Stomach (tissue), 9 donors: ENCODE measurements around the gene MT1A. TPM values are rescaled to one million over a fixed set of nuclear protein-coding genes. Genes with fewer than 3 reads are reported as not detected.

Source experiments
- DNase-seq, 2 donors: peaks; one replicate each; pipeline versions ENCODE4 v3.0.0 to v3.0.0-alpha.2; 2013 to 2019
- H3K27ac ChIP-seq, 5 donors: fragments of 200-600 bp in 4 of 5; sonication (generic) in 4 of 5; one replicate each; pipeline ENCODE4 v1.5.1; 2013 to 2019; ENCODE audit warnings: mild to moderate bottlenecking in 1 of 5, moderate library complexity in 1 of 5
- H3K27me3 ChIP-seq, 3 donors: fragments of 200-600 bp; sonication (generic); one replicate each; pipeline ENCODE4 v1.5.1; 2017 to 2019; ENCODE audit warnings: mixed run types in 1 of 3
- H3K36me3 ChIP-seq, 4 donors: fragments of 200-600 bp; sonication (generic); 1 replicate in 3 of 4; 2 replicates in 1 of 4; pipeline ENCODE4 v1.5.1; 2016 to 2019
- H3K4me1 ChIP-seq, 4 donors: fragments of 200-600 bp; sonication (generic); one replicate each; pipeline ENCODE4 v1.5.1; 2016 to 2019
- H3K4me3 ChIP-seq, 4 donors: fragments of 200-600 bp; sonication (generic) in 3 of 4; one replicate each; pipeline ENCODE4 v1.5.1; 2016 to 2019; ENCODE audit warnings: mild to moderate bottlenecking in 1 of 4
- H3K9me3 ChIP-seq, 4 donors: fragments of 200-600 bp; sonication (generic); one replicate each; pipeline ENCODE4 v1.5.1; 2016 to 2019
- EP300 ChIP-seq: sonication (generic); formaldehyde crosslinking; IDR thresholded peaks from one replicate; pipeline ENCODE4 v1.6.1; 2017; ENCODE audit warnings: antibody characterized with exemption
- POLR2A ChIP-seq, 4 donors: fragments of 450-650 bp; IDR thresholded peaks; one replicate each; pipeline ENCODE4 v1.6.1; 2016; ENCODE audit warnings: antibody characterized with exemption in 4 of 4, control low read depth in 2 of 4, mild to moderate bottlenecking in 1 of 4, moderate library complexity in 1 of 4
- POLR2AphosphoS5 ChIP-seq, 3 donors: sonication (generic); formaldehyde crosslinking; IDR thresholded peaks; one replicate each; pipeline ENCODE4 v1.6.1; 2016; ENCODE audit warnings: antibody characterized with exemption in 3 of 3
- WGBS, 5 donors: extraction: QIAGEN DNeasy Blood & Tissue Kit in 3 of 5; methylation state at CpG; one replicate each; pipeline versions ENCODE4 v1.1.5 to v1.1.7; 2013 to 2018; 5-methylcytosine and 5-hydroxymethylcytosine counted together
- intact Hi-C: fragments of 100-400 bp; cut with DNase I; formaldehyde crosslinking; loops from one replicate; pipeline ENCODE4 v1.15.1; 2023; ENCODE audit warnings: low total_unique reads
- polyA plus RNA-seq, 3 donors: library from polyadenylated mRNA; stranded (reverse); fragments of 200-250 nt; gene quantifications; one replicate each; pipeline ENCODE4 v1.2.3, GENCODE V29; 2013
- total RNA-seq, 5 donors: library from RNA; depleted of rRNA; stranded (reverse); fragments of >200 nt; gene quantifications; one replicate each; pipeline versions ENCODE4 v1.1.0 to v1.2.3, GENCODE V29; 2014 to 2016
- TF ChIP-seq, protein P1 (sequence below), 7 experiments: fragments of 450-650 bp in 4 of 7; fragments of 200-600 bp in 3 of 7; sonication (generic) in 3 of 7; IDR thresholded peaks; one replicate each; pipeline ENCODE4 v1.5.1; 2016 to 2019; ENCODE audit warnings: antibody characterized with exemption in 7 of 7, control low read depth in 2 of 7, mild to moderate bottlenecking in 1 of 7
- donor health status: healthy with polysubstance abuse.
- donor health status: Bipolar disorder and iron deficiency.
- donor health status: healthy.

Gene MT1A
- total and polyA plus RNA-seq, 8 donors: 3.3 to 185 (median 56.7) TPM; not detected in 1

- TF ChIP-seq EP300 (no peak), POLR2A (IDR thresholded peaks at IDR 0.05) (no peak), POLR2AphosphoS5 (IDR thresholded peaks at IDR 0.05) (no peak)
- TF ChIP-seq, protein P1, sequence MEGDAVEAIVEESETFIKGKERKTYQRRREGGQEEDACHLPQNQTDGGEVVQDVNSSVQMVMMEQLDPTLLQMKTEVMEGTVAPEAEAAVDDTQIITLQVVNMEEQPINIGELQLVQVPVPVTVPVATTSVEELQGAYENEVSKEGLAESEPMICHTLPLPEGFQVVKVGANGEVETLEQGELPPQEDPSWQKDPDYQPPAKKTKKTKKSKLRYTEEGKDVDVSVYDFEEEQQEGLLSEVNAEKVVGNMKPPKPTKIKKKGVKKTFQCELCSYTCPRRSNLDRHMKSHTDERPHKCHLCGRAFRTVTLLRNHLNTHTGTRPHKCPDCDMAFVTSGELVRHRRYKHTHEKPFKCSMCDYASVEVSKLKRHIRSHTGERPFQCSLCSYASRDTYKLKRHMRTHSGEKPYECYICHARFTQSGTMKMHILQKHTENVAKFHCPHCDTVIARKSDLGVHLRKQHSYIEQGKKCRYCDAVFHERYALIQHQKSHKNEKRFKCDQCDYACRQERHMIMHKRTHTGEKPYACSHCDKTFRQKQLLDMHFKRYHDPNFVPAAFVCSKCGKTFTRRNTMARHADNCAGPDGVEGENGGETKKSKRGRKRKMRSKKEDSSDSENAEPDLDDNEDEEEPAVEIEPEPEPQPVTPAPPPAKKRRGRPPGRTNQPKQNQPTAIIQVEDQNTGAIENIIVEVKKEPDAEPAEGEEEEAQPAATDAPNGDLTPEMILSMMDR (IDR thresholded peaks at IDR 0.05): no peak
- peaks cover 4 to 51% (median 25%) of the 10 kb centered on the region in 3 donors for H3K27me3 ChIP-seq
- no peaks in the 10 kb centered on the region for H3K36me3 ChIP-seq
- no peak overlapping the region for H3K27ac ChIP-seq
- intact Hi-C loops: no loop called here
- peak in 1 of 2 donors; percentile 35 for DNase-seq
- WGBS, 5 donors: 44 to 57% (median 56%) methylated on average over 4 of the region's 4 CpGs
- H3K4me1 ChIP-seq: peaks cover 6 to 12% (median 12%) of the 10 kb centered on the region in 4 donors
- H3K4me3 ChIP-seq: no peak overlapping the region
- no peaks in the 10 kb centered on the region for H3K9me3 ChIP-seq
These were observed 46.9 kb upstream of the MT1A start for GRCh38 chr16:56591377-56592060.

DNA sequence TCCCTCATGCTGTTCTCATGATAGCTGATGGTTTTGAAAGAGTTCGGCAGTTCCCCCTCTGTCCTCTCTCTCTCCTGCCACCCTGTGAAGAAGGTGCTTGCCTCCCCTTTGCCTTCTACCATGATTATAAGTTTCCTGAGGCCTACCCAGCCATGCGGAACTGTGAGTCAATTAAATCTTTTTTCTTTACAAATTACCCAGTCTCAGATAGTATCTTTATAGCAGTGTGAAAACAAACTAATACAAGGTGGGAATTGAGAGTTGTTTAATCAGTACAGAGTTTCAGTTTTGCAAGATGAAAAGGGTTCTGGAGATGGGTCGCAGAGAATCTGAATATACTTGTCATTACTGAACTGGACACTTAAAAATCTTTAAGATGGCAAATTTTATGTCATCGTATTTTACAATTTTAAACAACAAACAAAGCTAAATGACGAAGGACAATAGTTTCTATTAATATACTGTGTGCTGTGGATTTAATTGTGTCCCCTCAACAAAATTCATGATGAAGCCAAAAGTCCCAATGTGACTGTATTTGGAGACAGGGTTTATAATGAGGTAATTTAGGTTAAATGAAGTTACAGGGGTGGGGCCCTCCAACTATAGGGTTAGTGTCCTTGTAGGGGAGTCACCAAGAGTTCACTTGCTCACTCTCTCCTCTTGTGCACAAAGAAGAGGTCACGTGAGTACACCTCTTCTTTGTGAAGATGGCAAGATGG lies 44.7 kb upstream of the MT1A start:
- no peaks in the 10 kb centered on the region for H3K36me3 ChIP-seq
- 72 to 92% (median 91%) methylated on average over 6 of the region's 6 CpGs for WGBS, 5 donors
- intact Hi-C loops: no loop called here
- H3K27me3 ChIP-seq: peaks cover 4 to 30% (median 20%) of the 10 kb centered on the region in 3 donors
- H3K4me3 ChIP-seq: no peak overlapping the region
- no peak for TF ChIP-seq POLR2AphosphoS5 (IDR thresholded peaks at IDR 0.05)
- no peak for TF ChIP-seq EP300
- TF ChIP-seq, protein P1 (IDR thresholded peaks at IDR 0.05): no peak
- no peak for TF ChIP-seq POLR2A (IDR thresholded peaks at IDR 0.05)
- no peaks in the 10 kb centered on the region for H3K9me3 ChIP-seq
- H3K4me1 ChIP-seq: peaks cover 6 to 12% (median 12%) of the 10 kb centered on the region in 4 donors
- no peak overlapping the region for H3K27ac ChIP-seq
- no peak for DNase-seq

GRCh38 chr16:56594292-56594619 lies 44.2 kb upstream of the MT1A start:
- no peak for TF ChIP-seq EP300
- TF ChIP-seq POLR2AphosphoS5 (IDR thresholded peaks at IDR 0.05): no peak
- TF ChIP-seq, protein P1 (IDR thresholded peaks at IDR 0.05): no peak
- TF ChIP-seq POLR2A (IDR thresholded peaks at IDR 0.05): no peak
- intact Hi-C loops: no loop called here
- 82 to 94% (median 87%) methylated on average over 5 of the region's 5 CpGs for WGBS, 5 donors
- Histone ChIP-seq H3K36me3 (no peaks in the 10 kb centered on the region), H3K4me3 (no peak overlapping the region), H3K4me1 (peaks cover 4 to 7% (median 7%) of the 10 kb centered on the region in 4 donors), H3K27ac (no peak overlapping the region), H3K9me3 (no peaks in the 10 kb centered on the region), H3K27me3 (peaks cover under 1 to 25% (median 15%) of the 10 kb centered on the region in 3 donors)
- no peak for DNase-seq

DNA sequence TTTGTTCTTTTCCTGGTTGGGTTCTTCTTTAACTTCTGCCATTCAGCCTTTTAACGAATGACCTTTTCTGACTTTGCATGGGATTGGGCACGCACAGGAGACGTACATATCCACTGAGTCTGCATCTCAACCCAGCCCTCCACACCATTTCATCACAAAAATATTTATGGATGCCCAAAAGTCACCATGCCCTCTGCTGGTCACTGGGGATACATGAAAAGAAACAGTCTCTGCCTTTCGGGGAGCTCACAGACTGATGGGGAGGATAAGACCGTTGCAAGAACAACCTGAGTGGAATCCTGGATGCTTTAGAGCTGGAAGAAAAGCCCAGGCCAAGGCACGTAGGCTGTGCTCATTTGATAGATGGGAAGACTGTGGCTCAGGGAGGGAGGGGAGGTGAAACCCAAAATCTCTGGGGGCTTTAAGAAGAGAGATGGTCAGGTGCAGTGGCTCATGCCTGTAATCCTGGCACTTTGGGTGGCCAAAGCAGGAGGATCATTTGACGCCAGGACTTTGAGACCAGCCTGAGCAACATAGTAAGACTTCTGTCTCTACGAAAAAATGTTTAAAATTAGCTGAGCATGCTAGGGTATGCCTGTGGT lies 38.0 kb upstream of the MT1A start:
- peaks cover 0 to 4% (median 0%) of the 10 kb centered on the region in 3 donors for H3K27me3 ChIP-seq
- H3K36me3 ChIP-seq: no peaks in the 10 kb centered on the region
- WGBS, 5 donors: 30 to 35% (median 31%) methylated on average over 8 of the region's 8 CpGs
- no peaks in the 10 kb centered on the region for H3K9me3 ChIP-seq
- DNase-seq: peak; percentile 44 to 61
- H3K4me3 ChIP-seq: no peak overlapping the region
- TF ChIP-seq, protein P1 (IDR thresholded peaks at IDR 0.05): peak in 5 of 7 experiments; percentile 43 to 64 (median 57)
- TF ChIP-seq POLR2A (IDR thresholded peaks at IDR 0.05): no peak
- intact Hi-C loops: no loop called here
- H3K4me1 ChIP-seq: no peaks in the 10 kb centered on the region
- H3K27ac ChIP-seq: no peak overlapping the region
